HFFc6 (cell line): ENCODE measurements around the gene CCDC9. TPM values are rescaled to one million over a fixed set of nuclear protein-coding genes. Genes with fewer than 3 reads are reported as not detected.
A peak's percentile ranks its signal among the peaks of the same experiment; 100 is the strongest.
"Not testable (repeated sequence)": the region's sequence is repeated elsewhere in the genome, so short reads cannot be mapped to it uniquely, and the experiment has no call there.

Experiments
- DNase-seq: peaks from one replicate; pipeline ENCODE4 v3.0.0-alpha.2; 2018
- H3K27ac Mint-ChIP-seq: 2 replicates; pipeline ENCODE4 v1.8.0; 2020; ENCODE audit warnings: mild to moderate bottlenecking, mixed read lengths
- H3K27me3 Mint-ChIP-seq: 2 replicates; pipeline ENCODE4 v1.8.0; 2021; ENCODE audit warnings: mild to moderate bottlenecking, moderate library complexity, mixed read lengths; ENCODE audit not compliant: insufficient read depth
- H3K36me3 Mint-ChIP-seq: 2 replicates; pipeline ENCODE4 v1.8.0; 2021; ENCODE audit warnings: low read depth, mixed read lengths
- H3K4me1 Mint-ChIP-seq: 2 replicates; pipeline ENCODE4 v1.8.0; 2020; ENCODE audit warnings: low read depth, mixed read lengths
- H3K4me3 Mint-ChIP-seq: 2 replicates; pipeline ENCODE4 v1.8.0; 2020; ENCODE audit warnings: mild to moderate bottlenecking, moderate library complexity, mixed read lengths
- H3K9me3 Mint-ChIP-seq: 2 replicates; pipeline ENCODE4 v1.8.0; 2020; ENCODE audit warnings: mild to moderate bottlenecking, mixed read lengths
- total RNA-seq, 6 experiments: library from RNA; stranded (reverse); fragmentation: NEBNext Ultra II Directional; extraction: Animal tissue kit (Norgen Biotek cat#: 25700); gene quantifications; 2 replicates in 1 of 6; 3 replicates in 5 of 6; pipeline ENCODE4 v1.2.3, GENCODE V29; 2021
- TF ChIP-seq, protein P1 (sequence below): fragments of 200-600 bp; sonication (generic); IDR thresholded peaks from 2 replicates; pipeline ENCODE4 v1.5.0; 2021; ENCODE audit warnings: antibody characterized with exemption, mild to moderate bottlenecking

CCDC9 gene
- total RNA-seq, 6 experiments from 2014 or later: 20.6 to 30.6 (median 23.8) TPM

DNA sequence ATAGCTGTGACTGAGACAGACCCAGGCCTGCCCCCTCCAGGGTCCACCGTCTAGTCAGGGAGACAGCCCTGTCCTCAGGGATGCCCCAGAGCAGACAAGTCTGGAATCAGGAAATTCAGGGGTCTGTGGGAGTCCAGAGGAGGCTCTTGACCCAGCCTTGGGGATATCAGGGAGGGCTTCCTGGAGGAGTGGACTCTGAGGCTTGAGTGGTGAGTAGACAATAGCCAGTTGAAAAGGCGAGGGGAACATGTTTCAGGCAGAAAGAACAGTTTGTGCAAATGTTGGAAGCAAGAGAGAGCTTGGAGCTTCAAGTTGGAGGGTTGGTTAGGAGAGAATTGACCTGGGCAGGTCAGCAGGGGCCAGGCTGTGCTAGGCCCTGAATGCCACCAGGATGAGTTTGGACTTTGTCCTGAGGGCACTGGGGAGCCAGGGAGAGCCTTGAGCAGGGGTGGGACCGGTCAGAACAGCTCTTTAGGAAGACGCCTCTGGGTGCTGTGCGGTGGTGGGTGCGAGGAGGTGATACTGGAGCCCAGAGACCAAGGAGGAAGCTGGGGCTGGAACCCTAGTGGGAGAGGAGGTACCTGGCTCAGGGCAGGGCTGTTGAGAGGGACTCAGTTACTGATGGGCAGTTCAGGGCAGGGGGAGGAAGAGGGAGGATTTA is 2.7 kb downstream of the CCDC9 start:
- Mint-ChIP-seq H3K36me3 (peaks cover 36% of the 10 kb centered on the region), H3K27ac (peak overlapping the region; percentile 92), H3K9me3 (no peaks in the 10 kb centered on the region), H3K4me3 (peak overlapping the region; percentile 92), H3K4me1 (peaks cover 43% of the 10 kb centered on the region), H3K27me3 (no peaks in the 10 kb centered on the region; the same call in none of the 2 replicates)
- DNase-seq: no peak
- TF ChIP-seq, protein P1, sequence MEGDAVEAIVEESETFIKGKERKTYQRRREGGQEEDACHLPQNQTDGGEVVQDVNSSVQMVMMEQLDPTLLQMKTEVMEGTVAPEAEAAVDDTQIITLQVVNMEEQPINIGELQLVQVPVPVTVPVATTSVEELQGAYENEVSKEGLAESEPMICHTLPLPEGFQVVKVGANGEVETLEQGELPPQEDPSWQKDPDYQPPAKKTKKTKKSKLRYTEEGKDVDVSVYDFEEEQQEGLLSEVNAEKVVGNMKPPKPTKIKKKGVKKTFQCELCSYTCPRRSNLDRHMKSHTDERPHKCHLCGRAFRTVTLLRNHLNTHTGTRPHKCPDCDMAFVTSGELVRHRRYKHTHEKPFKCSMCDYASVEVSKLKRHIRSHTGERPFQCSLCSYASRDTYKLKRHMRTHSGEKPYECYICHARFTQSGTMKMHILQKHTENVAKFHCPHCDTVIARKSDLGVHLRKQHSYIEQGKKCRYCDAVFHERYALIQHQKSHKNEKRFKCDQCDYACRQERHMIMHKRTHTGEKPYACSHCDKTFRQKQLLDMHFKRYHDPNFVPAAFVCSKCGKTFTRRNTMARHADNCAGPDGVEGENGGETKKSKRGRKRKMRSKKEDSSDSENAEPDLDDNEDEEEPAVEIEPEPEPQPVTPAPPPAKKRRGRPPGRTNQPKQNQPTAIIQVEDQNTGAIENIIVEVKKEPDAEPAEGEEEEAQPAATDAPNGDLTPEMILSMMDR: no peak

DNA sequence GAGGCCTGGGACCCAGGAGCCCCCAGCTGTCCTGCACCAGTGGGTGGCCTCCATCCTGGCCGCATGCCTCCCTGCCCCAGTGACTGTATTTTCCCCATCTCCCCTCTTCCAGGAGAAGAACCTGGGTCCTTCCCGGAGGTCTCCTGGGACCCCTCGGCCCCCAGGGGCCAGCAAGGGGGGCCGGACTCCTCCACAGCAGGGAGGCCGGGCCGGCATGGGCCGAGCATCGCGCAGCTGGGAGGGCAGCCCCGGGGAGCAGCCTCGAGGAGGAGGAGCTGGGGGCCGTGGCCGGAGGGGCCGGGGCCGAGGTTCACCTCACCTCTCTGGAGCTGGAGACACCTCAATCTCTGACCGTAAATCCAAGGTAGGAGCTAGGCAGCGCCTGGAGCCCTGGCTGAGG is 4.2 kb downstream of the CCDC9 start:
- H3K4me1 Mint-ChIP-seq: peaks cover 41% of the 10 kb centered on the region
- no peak overlapping the region for H3K4me3 Mint-ChIP-seq
- H3K9me3 Mint-ChIP-seq: no peaks in the 10 kb centered on the region
- no peak overlapping the region for H3K27ac Mint-ChIP-seq
- no peak for DNase-seq
- TF ChIP-seq, protein P1: no peak
- H3K36me3 Mint-ChIP-seq: peaks cover 44% of the 10 kb centered on the region
- no peaks in the 10 kb centered on the region; the same call in none of the 2 replicates for H3K27me3 Mint-ChIP-seq

DNA sequence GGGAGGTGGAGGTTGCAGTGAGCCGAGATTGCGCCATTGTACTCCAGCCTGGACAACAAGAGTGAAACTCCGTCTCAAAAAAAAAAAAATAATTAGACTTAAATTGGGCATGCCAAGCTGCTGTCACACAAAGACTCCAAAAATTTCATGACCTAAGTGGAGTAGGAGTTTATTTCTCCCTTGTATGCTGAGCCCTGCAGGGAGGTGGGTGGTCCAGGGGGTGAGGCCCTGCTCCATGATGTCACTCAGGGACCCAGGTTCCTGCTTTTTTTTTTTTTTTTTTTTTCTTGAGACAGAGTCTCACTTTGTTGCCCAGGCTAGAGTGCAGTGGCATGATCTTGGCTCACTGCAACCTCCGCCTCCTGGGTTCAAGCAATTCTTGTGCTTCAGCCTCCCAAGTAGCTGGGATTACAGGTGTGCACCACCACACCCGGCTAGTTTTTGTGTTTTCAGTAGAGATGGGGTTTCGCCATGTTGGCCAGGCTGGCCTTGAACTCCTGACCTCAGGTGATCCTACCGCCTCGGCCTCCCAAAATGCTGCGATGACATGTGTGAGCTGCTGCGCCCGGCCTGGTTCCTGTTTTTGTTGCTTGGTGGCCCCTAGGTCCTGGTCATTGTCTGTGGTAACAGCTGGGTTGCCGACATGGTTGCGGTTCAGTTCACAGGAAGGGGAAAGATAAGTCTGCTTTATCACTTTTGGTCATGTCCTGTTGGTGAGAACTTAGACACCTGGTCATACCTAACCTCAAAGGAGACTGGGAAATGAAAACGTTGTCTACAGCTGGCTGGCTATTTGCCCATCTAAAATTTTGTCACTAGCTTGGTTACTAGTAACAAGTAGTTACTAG is 5.8 kb downstream of the CCDC9 start:
- peaks cover 51% of the 10 kb centered on the region for H3K36me3 Mint-ChIP-seq
- not testable (repeated sequence) for H3K27me3 Mint-ChIP-seq, H3K4me3 Mint-ChIP-seq, H3K9me3 Mint-ChIP-seq, DNase-seq
- peak overlapping the region; percentile 36; the same call in 1 of the 2 replicates for H3K27ac Mint-ChIP-seq
- H3K4me1 Mint-ChIP-seq: peaks cover 36% of the 10 kb centered on the region

DNA sequence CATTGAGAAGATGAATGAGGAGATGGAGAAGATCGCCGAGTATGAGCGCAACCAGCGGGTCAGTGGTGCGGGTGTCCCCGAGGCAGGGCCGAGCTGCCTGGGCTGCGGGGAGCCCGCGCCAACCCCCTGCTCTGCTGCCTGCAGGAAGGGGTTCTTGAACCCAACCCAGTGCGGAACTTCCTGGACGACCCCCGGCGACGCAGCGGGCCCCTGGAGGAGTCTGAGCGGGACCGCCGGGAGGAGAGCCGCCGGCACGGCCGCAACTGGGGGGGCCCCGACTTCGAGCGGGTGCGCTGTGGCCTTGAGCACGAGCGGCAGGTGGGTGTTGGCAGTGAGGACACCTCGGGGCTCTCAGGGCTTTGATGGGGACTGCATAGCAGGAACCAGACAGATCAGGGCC is 8.3 kb downstream of the CCDC9 start:
- no peak overlapping the region for H3K4me3 Mint-ChIP-seq
- no peaks in the 10 kb centered on the region for H3K9me3 Mint-ChIP-seq
- TF ChIP-seq, protein P1: no peak
- H3K36me3 Mint-ChIP-seq: peaks cover 34% of the 10 kb centered on the region
- no peaks in the 10 kb centered on the region; the same call in 1 of the 2 replicates for H3K27me3 Mint-ChIP-seq
- no peak overlapping the region for H3K27ac Mint-ChIP-seq
- H3K4me1 Mint-ChIP-seq: peaks cover 13% of the 10 kb centered on the region
- DNase-seq: no peak

DNA sequence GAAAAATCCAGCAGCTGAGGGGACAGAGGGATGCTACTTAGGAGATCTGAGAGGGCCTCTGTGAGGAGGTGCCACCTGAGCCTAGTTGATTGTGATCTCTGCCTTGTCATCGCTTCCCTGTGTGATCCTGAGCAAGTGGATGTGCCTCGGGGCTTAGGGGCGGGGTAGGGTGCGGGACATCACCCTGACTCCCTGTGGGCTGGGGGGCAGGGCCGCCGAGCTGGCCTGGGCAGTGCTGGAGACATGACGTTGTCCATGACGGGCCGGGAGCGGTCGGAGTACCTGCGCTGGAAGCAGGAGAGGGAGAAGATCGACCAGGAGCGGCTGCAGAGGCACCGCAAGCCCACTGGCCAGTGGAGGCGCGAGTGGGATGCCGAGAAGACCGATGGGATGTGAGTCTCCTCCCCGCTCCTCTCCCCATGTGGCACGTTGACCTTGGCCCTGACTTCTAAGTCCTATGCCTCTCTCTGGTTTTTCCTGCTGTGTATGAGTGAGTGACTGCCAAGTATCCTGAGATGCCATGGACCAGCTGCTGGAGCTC is 10.1 kb downstream of the CCDC9 start:
- Mint-ChIP-seq H3K36me3 (peaks cover 26% of the 10 kb centered on the region), H3K27me3 (no peaks in the 10 kb centered on the region), H3K4me3 (no peak overlapping the region), H3K27ac (no peak overlapping the region), H3K4me1 (no peaks in the 10 kb centered on the region), H3K9me3 (no peaks in the 10 kb centered on the region)
- DNase-seq: no peak
- TF ChIP-seq, protein P1: no peak
